Measurements from ENCODE around the gene PLCL1.
"Not testable (repeated sequence)": the region's sequence is repeated elsewhere in the genome, so short reads cannot be mapped to it uniquely, and the experiment has no call there.

PLCL1 gene

GRCh38 chr2:197810491-197810890 lies 6.1 kb downstream of the PLCL1 start:
- no peak for DNase-seq

DNA sequence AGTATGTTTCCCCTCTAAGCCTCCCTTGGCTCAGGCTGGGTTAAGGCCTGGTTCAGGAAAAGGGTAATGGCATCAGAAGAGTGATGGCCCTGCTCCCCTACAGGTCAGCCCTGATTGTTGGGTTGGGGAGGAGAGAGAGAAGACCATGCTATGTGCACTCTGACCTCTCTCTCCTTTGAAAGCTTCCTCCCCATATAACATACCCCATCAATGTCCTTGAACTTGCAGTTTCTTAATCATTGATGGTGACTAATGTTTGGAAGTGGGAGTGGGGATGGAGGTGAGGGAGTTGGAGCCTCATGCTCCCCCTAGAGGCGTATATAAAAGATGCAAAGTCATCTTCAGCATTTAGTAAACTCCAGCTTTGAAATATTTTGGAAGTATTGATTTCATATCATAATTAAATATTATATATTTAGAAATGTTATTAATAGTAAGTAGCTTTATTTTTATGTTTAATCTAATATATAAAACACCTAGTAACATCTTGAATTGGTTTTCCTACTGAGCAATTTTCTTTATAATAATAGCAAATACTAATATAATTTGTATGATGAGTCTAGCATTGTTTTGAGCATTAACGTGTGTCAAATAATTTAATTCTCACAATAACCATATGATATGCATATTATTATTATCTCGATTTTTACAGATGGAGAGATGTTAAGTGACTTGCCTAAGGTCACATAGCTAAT lies 8.8 kb downstream of the PLCL1 start:
- peak in 1 of 3 experiments; percentile 5 for DNase-seq

- DNase-seq = no peak
Measured at GRCh38 chr2:197814526-197814925, 10.1 kb downstream of the PLCL1 start.

DNA sequence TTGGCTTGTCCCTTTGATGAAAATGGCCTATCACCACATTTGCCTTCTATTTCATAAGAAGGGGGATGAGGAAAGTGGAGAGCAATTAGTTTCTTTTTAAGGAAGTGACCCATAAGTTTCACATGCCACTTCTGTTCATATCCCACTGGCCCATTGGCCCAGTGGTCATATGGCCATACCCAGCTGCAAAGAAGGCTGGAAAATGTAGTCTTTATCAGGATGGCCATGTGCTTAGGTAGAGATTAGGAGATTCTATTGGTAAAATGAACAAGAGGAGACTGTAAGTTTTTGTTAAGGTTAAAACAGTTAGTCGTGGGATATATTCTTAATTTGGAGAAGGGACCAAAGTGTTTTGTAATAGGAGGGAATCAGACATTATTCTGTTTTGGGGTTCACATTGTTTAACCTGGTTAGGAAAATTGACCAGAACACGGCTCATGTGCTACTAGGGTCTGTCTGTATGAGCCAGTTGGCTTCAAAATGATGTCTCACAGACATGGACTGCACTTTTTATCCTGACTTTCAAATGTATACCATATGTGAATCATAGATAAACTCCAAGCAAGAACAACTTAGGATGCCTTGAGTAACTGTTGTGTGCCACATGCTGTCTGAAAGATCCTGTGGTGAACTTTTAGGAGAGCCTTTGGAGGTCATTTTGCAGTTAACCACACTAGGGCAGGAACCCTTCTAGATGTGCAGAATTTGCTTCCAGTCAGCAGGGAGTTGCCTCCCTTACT lies 17.3 kb downstream of the PLCL1 start:
- DNase-seq = no peak

- peak in 1 of 3 experiments; percentile 13 for DNase-seq
Measured at GRCh38 chr2:197822333-197822732, 17.9 kb downstream of the PLCL1 start.

GRCh38 chr2:197827618-197828017 lies 23.2 kb downstream of the PLCL1 start:
- DNase-seq = no peak

GRCh38 chr2:197828464-197829135 lies 24.2 kb downstream of the PLCL1 start:
- peak in 2 of 3 experiments; percentile 45 to 84 for DNase-seq

DNA sequence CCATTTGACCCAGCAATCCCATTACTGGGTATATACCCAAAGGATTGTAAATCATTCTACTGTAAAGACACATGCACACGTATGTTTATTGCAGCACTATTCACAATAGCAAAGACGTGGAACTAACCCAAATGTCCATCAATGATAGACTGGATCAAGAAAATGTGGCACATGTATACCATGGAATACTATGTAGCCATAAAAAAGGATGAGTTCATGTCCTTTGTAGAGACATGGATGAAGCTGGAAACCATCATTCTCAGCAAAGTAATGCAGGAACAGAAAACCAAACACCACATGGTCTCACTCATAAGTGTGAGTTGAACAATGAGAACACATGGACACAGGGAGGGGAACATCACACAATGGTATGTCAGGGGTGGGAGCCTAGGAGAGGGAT lies 30.4 kb downstream of the PLCL1 start:
- not testable (repeated sequence) for DNase-seq

DNA sequence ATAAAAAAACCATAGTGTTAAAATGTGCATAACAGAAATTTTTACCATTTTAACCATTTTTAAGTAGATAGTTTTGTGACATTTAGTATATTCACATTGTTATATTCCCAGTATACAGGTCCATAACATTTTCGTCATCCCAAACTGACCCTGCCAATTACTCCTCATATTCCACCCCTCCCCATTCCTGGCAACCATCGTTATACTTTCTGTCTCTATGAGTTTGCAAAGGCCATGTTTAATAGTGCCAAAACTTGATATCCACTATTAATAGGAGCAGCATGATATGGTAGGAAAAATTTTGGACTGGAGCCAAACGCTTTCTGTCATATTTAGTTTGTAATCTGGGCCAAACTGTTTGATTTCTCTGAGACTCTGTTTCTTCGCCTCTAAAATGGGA lies 30.9 kb downstream of the PLCL1 start:
- DNase-seq = no peak

DNA sequence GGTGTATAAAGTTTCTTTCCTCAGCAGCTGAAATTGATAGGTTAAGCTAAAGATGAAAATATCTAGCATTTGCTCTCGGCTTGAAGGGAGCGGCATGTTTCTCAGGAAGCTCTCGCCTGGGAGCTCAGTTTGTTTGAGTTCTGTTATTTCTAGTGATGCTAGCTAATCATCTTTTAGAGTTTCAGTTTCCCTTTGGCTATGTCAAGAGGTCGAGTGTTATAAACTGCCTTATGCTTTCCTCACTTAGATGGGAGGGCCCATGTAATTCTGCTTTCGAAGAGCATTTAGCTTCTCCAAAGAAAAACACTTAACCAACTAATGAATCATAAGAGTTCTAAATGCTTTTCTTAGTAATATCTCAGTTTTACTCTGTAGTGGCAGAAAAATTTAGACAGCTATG lies 33.6 kb downstream of the PLCL1 start:
- no peak for DNase-seq

DNA sequence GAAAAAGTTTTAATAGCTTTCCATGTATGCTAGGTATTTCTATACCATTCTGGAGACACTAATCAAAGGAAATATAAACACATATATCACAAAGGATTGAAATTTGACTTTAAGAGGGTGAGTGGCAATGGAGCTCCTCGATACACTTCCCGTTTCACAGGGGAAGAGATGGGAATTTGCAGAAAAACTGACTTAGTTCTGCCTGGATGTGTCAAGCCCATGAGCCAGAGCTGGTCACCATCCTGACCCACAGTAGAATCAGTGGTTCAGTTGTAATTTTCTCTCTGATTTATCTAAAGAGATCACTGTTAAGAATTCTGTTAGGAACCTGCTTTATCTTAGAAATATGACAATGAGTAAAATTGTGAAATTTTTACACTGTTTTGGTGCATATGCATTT lies 34.2 kb downstream of the PLCL1 start:
- no peak for DNase-seq

GRCh38 chr2:197839327-197839726 lies 34.9 kb downstream of the PLCL1 start:
- no peak for DNase-seq

- DNase-seq = no peak
Measured at GRCh38 chr2:197839856-197840255, 35.5 kb downstream of the PLCL1 start.

GRCh38 chr2:197846128-197846527 lies 41.7 kb downstream of the PLCL1 start:
- DNase-seq = no peak

- DNase-seq = no peak
Measured at GRCh38 chr2:197846777-197847176, 42.4 kb downstream of the PLCL1 start.

DNA sequence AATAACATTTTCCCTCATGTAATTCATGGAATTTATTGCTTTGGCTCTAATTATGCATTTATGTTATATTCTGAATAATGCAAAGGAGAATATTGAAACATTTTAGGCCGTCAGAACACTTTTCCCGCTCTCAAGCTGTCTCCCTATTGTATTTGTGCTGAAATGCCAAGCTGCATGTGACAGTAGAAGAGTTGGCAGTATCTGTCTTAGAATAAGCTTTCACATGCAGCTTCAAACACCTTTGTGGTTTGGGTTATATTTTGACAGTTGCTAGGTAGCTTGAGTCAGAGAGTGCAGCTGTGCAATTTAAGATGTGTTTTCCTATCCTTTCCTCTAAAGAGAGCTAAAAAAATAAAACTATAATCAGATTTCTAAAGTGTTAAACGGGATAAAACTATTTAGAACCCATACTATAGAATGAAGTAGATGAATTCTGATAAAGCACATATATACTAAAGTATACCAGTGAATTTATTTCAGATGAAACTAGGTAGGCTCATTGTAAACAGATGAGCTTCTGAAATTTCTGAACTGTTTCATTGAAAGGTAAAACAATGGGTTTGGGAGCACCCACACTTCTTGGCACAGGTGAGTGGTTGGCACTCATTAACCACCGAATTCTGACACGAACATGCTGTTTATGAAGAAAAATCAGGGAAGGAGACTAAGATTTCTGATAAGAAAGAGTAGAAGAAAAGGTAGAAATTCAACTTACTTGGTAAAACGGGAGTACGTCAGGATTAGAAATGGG lies 43.4 kb downstream of the PLCL1 start:
- DNase-seq = no peak

DNA sequence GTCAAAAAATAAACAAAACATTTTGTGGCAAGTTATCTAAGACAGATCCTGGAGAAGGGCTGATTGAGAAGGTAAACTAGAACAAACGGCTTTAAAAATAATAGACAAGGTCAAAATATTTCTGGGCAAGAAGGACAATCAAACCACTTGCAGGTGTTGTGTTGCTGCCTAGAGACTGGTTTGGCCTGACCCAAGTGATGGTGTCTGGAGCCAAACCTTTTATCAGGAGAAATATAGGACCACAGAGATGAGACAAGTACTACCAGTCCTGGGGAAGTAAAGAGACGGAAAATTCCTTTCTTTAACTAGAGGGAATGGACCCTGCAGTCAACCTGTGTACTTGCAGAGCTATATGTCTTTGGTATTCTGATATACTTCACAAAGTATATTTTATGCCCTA lies 44.2 kb downstream of the PLCL1 start:
- DNase-seq = no peak

DNA sequence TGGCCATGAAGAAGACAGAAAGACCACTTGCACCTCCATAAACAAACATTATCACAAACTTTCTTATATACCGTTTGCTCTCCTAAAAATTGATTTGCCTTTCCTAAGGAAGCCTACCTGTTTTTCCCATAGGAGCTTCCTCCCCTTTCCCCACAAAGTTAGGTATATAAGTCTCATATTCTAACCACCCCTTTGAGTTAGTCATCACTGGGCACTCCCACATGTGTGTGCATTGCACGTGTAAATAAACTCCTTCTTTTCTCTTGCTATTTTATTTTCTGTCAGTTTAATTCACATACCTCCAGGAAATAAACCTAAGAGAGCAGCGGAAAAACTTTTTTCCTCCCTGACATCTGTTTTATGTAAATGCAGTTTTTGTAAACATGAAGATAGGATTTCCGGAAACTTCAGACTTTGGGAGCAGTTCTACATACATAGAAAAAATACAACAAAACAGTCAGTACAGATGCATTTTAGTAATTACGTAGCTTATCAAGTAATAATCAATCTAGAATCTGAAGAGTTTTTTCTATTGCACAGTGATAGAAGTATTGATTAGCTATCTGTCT lies 46.6 kb downstream of the PLCL1 start:
- no peak for DNase-seq

DNA sequence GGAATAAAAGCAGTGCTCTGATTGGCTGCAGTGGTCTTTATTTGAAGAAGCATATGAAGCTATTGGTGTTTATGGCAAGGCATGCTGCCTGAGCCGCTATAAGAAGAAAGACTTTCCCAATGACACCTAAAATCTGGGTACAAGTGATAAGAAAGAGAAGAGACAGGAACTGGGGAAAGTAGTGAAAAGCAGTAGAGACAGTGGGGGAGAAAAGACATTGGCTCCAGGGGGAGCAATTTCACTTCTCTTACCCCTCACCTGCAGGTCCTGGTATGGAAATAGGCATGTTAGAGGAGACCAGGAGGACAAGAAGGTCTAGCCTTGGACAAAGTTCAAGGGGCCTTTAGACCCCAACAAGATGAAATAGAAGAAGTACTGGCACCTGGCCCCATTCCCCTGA lies 47.1 kb downstream of the PLCL1 start:
- DNase-seq = peak in 1 of 3 experiments; percentile 10

DNA sequence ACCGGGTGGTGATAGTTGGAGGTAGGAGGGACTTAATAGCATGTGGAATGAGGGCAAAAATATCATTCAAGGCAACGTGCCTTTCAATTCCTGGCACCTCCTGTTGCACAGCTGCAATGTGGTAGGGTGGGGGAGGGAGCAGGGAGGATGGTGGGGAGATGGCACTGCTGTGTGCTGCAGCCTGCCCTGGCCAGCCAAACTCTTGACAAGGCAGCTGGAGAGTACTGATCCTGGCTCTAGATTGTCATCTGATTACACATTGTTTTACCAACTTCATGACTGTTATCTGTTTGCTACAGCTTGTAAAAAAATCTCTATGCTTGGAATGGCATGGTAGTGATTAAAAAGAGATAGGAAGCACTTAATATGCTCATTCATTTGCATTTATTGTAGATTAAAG lies 47.7 kb downstream of the PLCL1 start:
- no peak for DNase-seq

- no peak for DNase-seq
Measured at GRCh38 chr2:197853549-197853948, 49.2 kb downstream of the PLCL1 start.

- no peak for DNase-seq
Measured at GRCh38 chr2:197857476-197858107, 53.2 kb downstream of the PLCL1 start.

Data from NCI-H1417 (cell line).